HL-60 (cell line): ENCODE results near the gene NRP2.

ENCODE experiments used
- DNase-seq, 2 experiments: peaks; one replicate each; pipeline ENCODE4 v3.0.0-alpha.2; 2010 to 2020; ENCODE audit warnings: low read depth in 1 of 2, low spot score in 1 of 2
- H3K27ac ChIP-seq: fragments of 250-450 bp; sonication (Bioruptor Pico); replicated peaks from 2 replicates; pipeline ENCODE4 v1.5.1; 2020; ENCODE audit warnings: mild to moderate bottlenecking, moderate library complexity
- H3K27me3 ChIP-seq: fragments of 250-450 bp; sonication (Bioruptor Pico); 2 replicates; pipeline ENCODE4 v1.5.1; 2021; ENCODE audit warnings: mild to moderate bottlenecking, moderate library complexity; ENCODE audit not compliant: insufficient read depth, poor library complexity, severe bottlenecking
- H3K4me3 ChIP-seq: replicated peaks from 2 replicates; pipeline ENCODE4 v1.5.1; 2011; ENCODE audit warnings: mild to moderate bottlenecking, control low read depth, low read length; ENCODE audit not compliant: insufficient read depth
- CTCF ChIP-seq: IDR thresholded peaks from one replicate; pipeline ENCODE4 v1.5.1; 2011; ENCODE audit warnings: low read length, control low read depth, inconsistent platforms; ENCODE audit not compliant: insufficient read depth
- GABPA ChIP-seq: IDR thresholded peaks from 2 replicates; pipeline ENCODE4 v1.6.1; 2012; ENCODE audit warnings: low read depth
- POLR2AphosphoS5 ChIP-seq: IDR thresholded peaks from 2 replicates; pipeline ENCODE4 v1.6.1; 2012; ENCODE audit warnings: low read depth
- REST ChIP-seq: IDR thresholded peaks from 2 replicates; pipeline ENCODE4 v1.6.1; 2012; ENCODE audit warnings: low read depth; ENCODE audit not compliant: insufficient replicate concordance
- SPI1 ChIP-seq: IDR thresholded peaks from 2 replicates; pipeline ENCODE4 v1.6.1; 2012; ENCODE audit warnings: low read depth, mild to moderate bottlenecking, borderline replicate concordance

The NRP2 gene

GRCh38 chr2:205656461-205656860 lies 25.8 kb upstream of the NRP2 start:
- no peak overlapping the region for H3K27ac ChIP-seq
- DNase-seq: no peak
- no peaks in the 10 kb centered on the region for H3K27me3 ChIP-seq
- TF ChIP-seq POLR2AphosphoS5: no peak
- no peak for TF ChIP-seq GABPA
- TF ChIP-seq REST: no peak
- no peak for TF ChIP-seq SPI1
- TF ChIP-seq CTCF: no peak
- no peak overlapping the region for H3K4me3 ChIP-seq

GRCh38 chr2:205656941-205657340 lies 25.4 kb upstream of the NRP2 start:
- H3K27me3 ChIP-seq: no peaks in the 10 kb centered on the region
- H3K27ac ChIP-seq: no peak overlapping the region
- TF ChIP-seq SPI1: no peak
- no peak for TF ChIP-seq GABPA
- no peak for TF ChIP-seq REST
- no peak for TF ChIP-seq CTCF
- TF ChIP-seq POLR2AphosphoS5: no peak
- DNase-seq: no peak
- no peak overlapping the region for H3K4me3 ChIP-seq

- DNase-seq: no peak
- no peak for TF ChIP-seq CTCF
- TF ChIP-seq REST: no peak
- TF ChIP-seq POLR2AphosphoS5: no peak
- TF ChIP-seq GABPA: no peak
- TF ChIP-seq SPI1: no peak
- Histone ChIP-seq H3K4me3 (no peak overlapping the region), H3K27me3 (no peaks in the 10 kb centered on the region), H3K27ac (no peak overlapping the region)
Measured at GRCh38 chr2:205657579-205657978, 24.7 kb upstream of the NRP2 start.
